IMR-90 (cell line): ENCODE results near the gene PYGM.

Experiments used
- CEBPB ChIP-seq: IDR thresholded peaks from 2 replicates; pipeline ENCODE4 v1.6.1; 2012; ENCODE audit warnings: low read depth, low read length, improper control_type of control experiment
- MAFK ChIP-seq: IDR thresholded peaks from 2 replicates; pipeline ENCODE4 v1.6.1; 2012; ENCODE audit warnings: low read depth, low read length, improper control_type of control experiment
- POLR2A ChIP-seq: IDR thresholded peaks from 2 replicates; pipeline ENCODE4 v1.6.1; 2012; ENCODE audit warnings: mild to moderate bottlenecking, low read depth, low read length
- RAD21 ChIP-seq: IDR thresholded peaks from 2 replicates; pipeline ENCODE4 v1.6.1; 2012; ENCODE audit warnings: low read length, improper control_type of control experiment
- TF ChIP-seq, protein P1 (sequence below): conservative IDR thresholded peaks from 2 replicates; pipeline ENCODE4 v1.5.1; 2012; ENCODE audit warnings: mild to moderate bottlenecking, low read depth, low read length, improper control_type of control experiment

DNA sequence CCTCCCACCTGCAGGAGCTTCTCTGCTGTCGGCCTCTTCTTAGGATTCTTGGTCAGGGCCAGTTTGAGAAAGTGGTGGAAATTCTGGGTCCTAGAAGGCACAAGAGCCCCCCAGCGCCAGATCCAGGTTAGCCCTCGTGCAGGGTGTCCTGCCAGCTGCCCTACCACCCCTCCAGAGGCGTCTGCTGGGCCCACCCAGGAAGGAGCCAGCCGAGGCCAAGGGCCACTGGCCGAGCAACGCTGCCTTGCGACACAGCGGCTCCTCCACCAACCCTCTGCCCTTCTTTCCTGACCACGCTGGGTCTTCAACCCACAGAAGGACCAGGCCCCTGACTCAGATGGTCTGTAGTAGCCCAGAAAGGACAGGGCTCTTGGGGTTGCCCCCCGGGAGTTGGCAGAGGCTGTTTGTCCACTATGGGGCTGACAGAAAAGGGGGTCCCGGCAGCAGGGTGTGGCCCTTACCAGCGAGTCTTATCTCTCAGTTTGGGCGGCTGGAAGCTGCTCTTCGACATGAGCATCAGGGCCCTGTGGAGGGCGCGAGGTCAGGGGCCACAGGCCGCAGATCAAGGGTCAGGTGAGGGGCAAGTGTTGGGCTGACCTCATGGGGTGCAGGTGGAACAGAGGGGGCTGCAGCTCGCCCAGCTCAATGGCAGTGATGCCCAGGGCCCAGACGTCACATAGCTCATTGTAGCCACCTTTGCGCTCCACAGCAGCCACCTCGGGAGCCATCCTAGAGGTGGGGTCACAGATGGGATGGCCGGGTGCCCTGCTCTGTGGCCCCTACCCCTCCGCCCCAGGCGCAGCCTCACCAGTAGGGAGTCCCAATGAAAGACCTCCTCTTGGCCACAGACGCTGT lies 40.8 kb upstream of the PYGM start:
- TF ChIP-seq, protein P1, sequence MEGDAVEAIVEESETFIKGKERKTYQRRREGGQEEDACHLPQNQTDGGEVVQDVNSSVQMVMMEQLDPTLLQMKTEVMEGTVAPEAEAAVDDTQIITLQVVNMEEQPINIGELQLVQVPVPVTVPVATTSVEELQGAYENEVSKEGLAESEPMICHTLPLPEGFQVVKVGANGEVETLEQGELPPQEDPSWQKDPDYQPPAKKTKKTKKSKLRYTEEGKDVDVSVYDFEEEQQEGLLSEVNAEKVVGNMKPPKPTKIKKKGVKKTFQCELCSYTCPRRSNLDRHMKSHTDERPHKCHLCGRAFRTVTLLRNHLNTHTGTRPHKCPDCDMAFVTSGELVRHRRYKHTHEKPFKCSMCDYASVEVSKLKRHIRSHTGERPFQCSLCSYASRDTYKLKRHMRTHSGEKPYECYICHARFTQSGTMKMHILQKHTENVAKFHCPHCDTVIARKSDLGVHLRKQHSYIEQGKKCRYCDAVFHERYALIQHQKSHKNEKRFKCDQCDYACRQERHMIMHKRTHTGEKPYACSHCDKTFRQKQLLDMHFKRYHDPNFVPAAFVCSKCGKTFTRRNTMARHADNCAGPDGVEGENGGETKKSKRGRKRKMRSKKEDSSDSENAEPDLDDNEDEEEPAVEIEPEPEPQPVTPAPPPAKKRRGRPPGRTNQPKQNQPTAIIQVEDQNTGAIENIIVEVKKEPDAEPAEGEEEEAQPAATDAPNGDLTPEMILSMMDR = no peak
- no peak for TF ChIP-seq RAD21
- TF ChIP-seq MAFK = no peak
- TF ChIP-seq POLR2A = no peak
- no peak for TF ChIP-seq CEBPB
